T1000 (cell line): ENCODE measurements around the gene FAM163A.

ENCODE experiments used
- DNase-seq: peaks from one replicate; lab custom pipeline; 2025; ENCODE audit warnings: mixed read lengths; lab: John Stamatoyannopoulos, UW

FAM163A gene

DNA sequence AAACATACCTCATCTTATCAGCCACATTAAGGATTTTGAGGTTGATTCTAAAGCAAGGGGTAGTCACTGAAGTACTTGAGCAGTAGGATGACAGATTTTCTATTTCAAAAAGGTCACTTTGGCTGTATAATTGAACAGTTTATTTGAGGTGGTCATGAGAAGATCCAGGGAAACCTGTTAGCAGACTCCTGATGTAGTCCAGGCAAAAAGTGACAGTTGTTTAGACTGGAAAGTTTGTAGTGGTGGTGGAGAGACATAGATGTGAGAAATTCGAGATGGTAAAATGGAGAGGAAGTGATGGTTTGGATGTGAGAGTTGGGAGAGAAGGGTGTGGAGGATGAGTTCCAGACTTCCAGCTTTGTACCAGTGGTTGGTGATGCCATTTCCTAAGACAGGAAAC is 7.5 kb downstream of the FAM163A start:
- DNase-seq, result no peak

DNA sequence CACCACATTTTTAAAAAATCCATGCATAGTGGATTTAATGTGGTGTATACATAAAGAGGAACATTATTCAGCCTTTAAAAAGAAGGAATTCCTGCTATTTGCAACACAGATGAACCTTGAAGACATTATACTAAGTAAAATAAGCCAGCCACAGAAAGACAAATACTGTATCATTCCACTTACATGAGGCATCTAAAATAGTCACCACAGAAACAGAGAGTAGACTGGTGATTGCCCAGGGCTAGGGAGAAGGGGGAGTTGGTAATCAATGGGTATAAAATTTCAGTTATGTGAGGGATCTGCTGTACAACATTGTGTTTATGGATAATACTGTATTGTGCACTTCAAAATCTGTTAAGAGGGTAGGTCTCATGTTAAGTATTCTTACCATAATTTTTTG is 10.0 kb downstream of the FAM163A start:
- no peak for DNase-seq

DNA sequence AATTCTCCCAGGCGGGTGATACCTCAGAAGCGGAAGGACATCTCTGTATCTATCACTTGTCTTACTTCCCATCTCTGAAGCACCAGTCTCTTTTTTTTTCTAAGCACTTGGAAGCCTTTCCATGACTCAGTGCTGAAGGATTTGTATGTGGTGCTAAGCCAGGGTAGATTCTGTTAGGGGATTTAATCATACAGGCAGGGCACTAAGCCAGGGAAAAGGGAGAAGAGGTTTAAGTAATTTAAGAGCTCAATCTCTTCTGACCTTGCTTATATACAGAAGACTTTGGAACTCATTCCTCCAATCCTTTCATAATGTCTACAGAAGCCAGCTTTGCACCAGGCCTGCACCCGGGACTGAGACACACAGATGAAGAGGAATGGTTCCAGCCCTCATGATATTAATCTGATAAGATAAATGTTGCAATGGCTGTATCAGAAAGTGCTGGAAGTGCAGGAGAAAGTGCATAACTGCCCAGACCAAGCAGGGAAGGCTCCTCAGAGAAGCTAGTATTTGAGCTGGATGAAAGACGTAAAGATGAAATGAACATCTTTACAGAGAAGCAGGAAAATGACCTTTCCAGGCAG is 11.0 kb downstream of the FAM163A start:
- DNase-seq, result no peak

DNA sequence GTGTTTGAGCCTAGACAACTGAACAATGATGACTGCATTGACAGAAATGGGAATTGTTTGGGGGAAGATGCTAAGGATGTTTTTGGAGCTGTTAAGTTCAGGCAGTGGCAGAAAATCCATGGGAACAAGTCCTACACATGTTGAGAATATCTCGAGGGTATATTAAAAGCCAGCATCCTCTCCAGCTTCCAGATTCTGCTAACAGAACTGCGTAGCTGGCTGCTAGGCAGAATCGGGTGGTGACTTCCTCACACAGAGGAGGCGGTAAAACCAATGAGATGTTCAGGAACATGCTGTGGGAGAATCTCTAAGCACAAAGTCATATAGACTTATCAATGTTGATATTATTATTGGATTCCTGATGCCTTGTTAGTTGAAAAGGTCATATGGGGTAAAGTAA is 14.8 kb downstream of the FAM163A start:
- DNase-seq, result no peak

DNA sequence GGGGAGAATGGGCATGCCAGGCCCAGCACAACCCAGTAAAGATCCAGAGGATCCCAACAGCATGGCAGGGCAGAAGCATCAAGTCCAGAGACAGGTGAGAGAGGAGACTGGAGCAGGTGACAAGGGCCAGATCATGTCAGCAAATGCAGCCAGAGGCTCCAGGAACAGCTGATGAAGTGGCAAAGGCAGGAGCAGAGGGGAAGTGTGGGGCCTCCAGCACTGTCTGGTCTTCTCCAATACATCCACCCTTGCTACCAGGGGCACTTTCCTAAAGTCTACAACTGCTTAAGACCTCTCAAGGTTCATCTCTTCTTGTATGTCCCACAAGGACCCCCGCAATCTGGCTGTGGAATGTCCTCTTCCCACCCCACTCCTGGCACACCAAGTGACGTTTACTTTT is 17.4 kb downstream of the FAM163A start:
- no peak for DNase-seq

DNA sequence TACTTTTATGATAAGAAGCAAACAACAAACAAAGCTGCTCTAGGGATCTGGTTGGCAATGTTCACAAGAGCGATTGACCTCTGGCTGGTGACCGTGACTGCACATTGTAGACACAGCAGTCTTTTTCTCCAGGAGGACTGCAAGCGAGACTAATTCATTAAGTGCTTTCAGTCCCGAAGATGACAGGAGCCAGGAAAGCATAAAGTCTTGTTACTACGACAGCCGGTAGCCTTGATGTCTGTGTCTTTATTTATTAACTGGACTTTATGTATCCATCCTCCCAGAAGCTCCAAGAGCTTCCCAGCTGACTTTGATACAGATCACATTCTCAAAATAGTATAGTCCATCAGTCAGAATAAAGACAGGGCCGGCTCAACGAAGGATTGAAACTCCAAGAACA is 18.2 kb downstream of the FAM163A start:
- no peak for DNase-seq

DNA sequence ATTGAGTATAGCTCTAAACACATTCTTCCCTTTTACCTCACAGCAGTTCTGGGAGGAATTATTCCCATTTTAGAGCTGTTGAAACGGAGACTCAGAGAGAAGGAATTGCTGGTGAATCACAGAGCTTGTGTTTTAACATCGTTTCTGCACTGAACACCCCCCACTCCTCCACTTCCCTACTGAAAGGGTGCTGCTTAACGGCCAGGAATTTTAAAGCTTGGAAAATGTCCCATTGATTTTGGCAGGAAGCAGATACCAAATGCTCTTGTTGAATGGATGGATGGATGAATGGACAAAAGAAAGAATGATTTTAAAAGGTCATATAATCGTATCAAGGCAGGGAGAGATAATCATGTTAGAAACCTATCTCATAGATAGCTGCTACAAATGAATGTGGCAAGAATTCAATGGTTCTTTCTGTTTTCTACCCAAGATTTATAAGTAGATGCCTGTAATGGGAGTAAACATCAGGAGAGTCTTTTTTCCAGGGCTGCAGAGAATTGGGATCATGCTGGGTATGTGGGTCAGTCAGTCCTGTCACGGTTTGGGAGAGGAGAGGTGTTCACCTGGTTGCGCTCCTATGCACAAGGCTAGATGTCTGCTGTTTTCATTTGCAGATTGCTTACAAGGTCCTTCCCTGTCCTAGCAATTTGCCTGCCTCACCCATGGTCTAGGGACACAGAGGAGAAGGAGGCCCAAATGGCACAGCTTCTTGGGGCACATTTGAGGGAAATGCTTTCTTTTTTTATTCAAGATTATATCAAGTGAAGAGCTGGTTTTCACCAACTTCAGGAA is 19.0 kb downstream of the FAM163A start:
- no peak for DNase-seq

DNA sequence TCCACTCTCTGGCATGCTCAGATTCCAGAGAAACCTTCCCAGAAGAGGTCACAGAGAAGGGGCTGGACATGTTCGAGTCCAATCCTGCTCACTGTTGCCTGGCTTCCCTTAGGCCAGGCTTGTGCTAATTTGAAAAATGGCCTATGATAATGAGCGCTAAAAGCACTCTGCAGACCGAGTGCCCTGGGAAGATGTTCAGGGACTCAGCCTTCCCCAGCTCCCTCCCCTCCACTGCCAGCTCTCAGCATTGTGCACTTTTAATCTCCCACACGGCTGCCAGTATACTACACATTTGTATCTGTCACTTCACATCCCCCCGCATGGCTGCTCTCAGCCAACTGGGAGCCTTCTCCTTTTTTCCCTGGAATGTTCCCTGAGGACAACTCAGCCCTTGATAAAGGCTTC is 24.1 kb downstream of the FAM163A start:
- no peak for DNase-seq

DNA sequence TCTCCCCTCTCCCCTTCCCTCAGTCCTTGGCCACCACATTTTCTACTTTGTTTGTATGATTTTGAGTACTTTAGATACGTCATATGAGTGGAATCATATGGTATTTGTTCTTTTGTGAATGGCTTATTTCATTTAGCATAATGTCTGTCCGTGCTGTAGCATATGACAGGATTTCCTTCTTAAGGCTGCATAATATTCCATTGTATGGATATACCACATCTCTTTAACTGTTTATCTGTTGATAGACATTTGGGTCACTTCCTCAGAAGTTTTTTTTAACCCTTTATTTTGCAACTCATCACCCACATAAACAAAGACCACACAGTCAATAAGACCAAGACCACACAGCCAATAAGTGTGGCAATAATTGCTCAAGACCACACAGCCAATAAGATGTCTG is 24.9 kb downstream of the FAM163A start:
- DNase-seq, result no peak

DNA sequence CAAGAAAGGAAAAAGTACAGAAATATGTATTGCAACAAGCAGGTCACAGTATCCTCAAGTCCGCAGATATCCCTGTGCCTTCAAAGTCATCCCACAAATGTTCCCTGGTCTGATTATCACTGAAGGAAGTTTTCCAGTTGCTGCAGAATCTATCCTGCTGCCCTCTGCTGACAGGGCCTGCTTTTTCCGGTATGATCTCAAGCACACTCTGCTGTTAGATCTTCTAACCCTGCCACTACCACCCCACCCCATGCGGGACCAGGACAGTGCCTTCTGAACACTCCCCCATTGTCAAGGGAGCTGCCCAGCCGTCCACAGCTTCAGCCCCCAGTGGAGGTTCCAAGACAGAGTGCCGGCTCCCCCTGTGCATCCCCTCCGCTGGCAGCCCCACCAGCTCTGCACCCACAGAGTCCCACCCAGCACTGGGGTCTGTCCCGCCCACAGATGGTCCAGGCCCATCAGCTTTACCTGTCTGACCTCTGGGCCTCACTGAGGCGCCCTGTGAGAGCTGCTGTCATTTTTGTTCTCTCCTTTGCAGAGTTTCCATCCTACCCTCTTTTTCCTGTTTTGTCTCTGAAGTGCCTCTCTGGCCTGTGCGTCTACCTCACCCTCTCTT is 27.9 kb downstream of the FAM163A start:
- no peak for DNase-seq

DNA sequence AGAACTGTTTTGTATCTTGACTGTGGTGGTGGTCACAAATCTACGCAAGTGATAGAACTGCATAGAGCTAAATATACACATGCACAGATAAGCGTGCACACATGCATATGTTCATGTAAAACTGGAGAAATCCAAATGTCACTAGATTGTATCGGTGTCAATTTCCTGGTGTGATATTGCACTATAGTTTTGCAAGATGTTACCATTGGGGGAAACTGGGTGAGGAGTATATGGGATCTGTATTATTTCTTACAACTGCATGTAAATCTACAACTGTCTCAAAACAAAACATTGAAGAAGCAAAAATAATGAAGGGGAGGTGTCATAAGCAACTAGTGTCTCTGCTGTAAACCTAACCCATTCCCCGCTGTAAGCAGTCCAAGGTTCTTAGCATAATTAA is 30.2 kb downstream of the FAM163A start:
- no peak for DNase-seq

DNA sequence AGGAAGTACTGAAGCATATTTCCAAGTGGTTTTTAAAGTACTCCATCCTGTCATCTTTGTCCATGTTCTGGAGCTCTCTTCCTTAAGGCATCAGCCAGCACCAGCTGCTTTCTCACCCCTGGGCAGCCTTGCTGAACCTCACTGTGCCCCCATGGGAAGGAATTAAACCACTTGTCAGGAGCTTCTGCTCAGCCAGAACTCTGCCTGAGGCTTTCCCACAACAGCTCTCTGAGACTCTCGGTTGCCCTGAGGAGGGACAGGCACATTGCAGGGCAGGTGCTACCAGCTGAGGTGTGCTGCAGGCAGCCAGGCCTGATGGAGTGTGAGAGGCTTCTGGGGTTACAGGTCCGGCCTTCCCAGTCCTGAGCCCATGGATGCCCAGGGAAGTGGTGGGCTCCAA is 30.9 kb downstream of the FAM163A start:
- no peak for DNase-seq

DNA sequence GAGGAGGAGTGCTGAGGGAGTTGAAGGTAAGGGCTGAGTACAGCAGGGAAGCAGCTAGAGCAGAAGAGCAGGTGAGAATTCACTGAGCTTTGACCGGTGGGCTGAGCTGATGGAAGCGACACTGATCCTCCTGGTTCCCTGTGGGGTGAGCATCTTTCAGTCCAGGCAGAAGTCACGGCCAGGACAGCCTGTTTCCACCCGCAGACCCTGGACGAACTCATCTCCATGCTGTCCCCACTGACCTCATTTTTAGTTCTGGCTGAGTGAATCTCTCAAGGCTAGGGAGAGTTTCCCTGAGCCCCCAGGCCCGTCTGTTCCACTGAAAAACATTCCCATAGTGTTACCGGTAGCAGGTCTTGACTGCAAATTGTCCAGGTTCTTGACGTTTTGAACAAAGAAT is 31.5 kb downstream of the FAM163A start:
- no peak for DNase-seq

DNA sequence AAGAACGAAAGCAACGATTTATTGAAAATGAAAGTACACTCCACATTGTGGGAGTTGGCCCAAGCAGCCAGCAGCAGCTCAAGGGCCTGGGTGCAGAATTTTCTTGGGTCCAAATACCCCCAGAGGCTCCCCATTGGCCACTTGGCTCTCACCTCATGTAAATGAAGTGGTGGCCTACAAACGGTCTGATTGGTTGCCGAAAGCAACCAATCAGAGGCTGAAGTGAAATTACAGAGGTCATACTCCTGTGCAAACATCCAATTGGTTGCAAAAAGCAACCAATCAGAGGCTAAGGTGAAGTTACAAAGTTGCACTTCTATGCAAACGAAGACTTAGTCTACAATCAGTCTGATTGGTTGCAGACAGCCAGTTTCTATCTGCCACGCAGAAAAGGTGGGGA is 31.9 kb downstream of the FAM163A start:
- DNase-seq, result no peak

DNA sequence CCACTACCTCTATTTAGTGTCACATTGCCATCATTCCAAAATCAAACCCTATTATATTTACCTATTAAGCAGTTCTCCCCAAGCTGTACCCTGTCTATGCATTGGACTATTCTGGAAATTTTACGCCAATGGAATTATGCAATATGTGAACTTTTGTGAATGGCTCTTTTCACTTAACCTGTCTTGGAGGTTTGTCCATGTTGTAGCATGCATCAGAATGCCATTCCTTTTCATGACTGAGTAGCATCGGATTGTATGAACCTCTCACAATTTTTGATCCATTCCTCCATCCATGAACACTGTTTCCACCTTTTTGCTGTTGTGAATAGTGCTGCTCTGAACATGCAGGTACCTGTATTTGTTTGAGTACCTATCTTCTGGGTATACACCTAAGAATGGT is 33.7 kb downstream of the FAM163A start:
- DNase-seq, result no peak

DNA sequence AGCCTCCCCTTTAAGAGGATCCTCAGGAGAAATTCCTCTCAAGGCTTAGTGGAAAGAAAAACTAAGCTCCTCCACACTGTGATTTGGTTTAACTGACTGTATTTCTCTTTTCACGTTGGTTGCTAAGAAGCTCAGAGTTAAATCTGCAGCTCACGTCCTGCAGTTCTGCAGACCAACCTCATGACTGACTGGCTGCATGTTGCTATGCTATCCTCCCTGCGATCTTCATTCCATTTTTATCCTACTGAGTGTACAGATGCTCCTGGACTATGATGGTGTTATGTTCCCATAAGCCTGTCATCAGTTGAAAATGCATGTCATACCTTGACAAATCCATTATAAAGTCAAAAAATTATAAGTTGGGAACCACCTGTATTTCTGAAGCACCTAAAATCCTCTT is 34.6 kb downstream of the FAM163A start:
- DNase-seq, result no peak

DNA sequence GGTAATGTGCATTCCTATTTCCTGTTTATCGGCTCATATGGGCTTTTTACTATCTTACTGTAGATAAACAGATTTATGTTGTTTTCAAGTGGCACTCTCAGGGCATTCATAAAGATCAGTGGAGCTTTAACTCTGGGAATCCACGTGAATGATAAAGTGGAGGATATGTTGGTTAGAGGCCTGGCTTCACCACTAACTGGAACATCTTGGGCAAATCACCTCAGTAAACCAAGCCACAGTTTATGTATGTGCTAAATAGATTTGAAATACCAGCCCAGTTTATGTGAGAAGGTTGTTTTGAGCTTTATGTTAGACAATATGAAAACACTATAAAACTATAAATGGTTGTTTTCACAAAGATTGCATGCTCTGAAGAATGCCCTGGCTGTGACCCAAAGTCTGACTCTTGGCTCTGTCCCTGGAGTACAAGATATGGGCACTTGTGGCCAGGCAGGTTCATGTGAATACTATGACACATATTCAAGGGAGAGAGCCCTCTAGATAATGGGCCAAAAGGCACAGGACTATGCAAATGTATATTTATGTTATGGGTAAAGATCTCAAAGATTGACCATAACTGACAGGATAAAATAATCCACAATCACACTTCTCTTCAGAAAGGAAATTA is 36.7 kb downstream of the FAM163A start:
- DNase-seq, result no peak

DNA sequence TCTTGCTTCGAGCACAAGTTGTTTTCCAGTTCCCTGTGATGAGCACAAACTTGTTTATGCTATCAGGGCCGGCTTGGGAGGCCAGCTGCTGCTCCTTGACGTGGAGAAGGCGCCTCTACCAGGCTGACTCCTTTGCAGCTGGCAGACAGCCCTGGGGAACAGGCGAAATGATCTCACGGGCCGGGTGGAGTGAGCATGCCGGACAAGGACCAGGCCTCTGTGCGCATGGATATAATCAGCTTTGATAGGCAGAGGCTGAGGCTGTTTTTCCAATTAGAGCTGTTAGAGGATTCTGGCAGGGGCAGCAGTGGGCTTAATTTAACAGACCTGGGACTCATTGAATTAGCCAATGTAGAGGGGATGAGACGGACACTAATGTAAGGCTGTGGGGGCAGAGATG is 38.9 kb downstream of the FAM163A start:
- no peak for DNase-seq

DNA sequence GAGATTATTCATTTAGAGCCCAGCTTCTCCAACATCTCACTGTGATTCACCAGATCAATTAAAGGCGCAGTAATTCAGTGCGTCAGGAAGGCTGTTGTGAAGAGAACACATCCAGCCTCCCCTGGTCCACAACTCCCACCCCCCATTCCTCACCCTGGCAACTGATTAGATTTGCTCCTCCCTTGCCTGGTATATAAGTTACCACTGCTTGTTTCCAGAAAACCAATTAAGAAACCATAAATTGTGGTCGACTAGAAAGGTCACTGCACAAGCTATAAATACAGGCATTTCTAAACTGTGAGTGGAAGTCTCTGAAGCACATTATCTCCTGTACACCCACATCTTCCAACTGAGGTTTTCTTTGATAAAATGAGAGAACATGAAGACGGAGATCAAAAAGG is 41.9 kb downstream of the FAM163A start:
- DNase-seq, result no peak

DNA sequence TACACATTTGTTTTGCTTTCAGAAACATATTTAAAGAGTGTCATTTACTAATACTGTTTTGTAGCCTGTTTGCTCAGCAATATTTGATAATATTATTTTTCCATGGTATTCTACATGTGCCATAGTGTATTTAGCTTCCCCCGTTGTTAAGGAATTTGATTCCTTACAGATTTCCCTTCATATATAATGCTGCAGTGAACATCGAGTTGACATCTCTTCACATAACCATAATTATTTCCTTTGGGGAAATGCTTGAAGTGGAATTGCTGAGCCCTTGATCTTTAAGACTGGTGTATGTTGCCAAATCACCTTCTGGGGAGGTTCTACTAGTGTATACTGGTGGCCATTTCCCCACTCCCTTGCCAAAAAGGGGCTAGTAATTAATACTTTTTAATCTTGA is 42.6 kb downstream of the FAM163A start:
- no peak for DNase-seq

DNA sequence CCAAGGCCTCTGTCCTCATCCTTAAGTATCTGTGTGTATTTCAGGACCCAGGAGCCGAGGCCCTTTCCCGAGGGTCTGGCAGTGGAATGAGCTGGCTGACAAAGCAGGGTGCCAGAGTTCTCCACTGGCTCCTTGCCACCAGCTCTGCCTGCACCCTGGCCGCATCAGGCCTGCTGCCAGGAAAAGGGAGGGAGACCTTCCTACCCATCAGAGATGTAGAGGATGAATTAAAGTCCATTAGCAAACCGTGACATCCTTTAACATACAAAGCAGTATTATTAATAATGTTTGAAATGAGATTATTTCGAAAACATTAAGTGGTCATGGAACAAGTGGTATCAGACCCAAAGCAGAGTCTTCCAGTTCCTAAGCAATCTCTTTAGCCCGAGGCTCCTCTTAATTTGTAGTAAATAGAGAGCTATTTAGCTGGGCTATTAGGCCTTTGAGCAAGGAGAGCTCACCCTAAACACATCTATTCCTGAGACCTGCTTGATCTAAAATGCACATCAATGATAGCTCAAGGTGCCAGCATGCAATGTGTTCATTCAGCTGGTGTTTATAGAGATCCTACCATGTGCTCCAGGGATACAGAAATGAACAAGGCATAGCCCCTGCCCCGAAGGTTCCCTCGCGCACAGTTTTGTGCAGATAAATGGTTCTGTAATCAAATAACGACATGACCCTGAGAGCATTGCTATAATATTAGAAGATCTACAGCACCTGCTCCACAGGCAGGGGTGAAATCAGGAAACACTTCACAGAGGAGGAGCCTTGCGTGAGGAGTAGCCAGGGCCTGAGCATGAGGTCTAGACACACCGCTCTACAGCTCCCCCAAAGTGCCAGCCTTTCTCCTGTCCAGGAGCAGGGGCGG is 44.0 kb downstream of the FAM163A start:
- DNase-seq, result no peak

DNA sequence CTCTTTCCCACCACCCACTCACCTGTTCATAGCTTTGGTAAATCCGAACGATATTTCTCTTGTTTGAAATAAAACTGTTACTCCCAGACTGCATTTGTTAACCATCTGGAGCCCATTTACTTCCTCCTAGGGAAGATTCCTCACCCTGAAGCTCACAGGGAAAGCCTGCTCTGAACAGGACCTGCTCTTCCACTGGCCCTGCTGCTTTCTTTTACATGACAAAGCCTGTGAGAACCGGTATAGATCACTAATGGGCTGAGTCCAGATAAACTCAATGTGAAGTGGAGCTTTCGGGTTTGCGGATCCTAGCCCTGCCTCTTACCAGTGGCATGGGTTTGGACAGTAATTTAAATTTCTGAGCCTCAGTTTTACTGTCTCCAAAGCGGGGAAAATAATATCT is 45.2 kb downstream of the FAM163A start:
- no peak for DNase-seq
